WTC11 (cell line): ENCODE results near the gene APRT. TPM values are rescaled to one million over a fixed set of nuclear protein-coding genes. Genes with fewer than 3 reads are reported as not detected.

Source experiments
- ATAC-seq: fragments of 200-7000 bp; cut with Tn5 transposase; 2 replicates; pipeline ENCODE4 v1.10.0; 2021; ENCODE audit warnings: mild to moderate bottlenecking, moderate library complexity
- CTCF ChIA-PET: fragments of 300-600 bp; sonication (Branson Sonifier 250); formaldehyde crosslinking; loops from one replicate; lab custom pipeline; 2021; ENCODE audit warnings: antibody characterized with exemption; lab: Charles Lee
- POLR2A ChIA-PET: fragments of 350-600 bp; sonication (Branson Sonifier 250); formaldehyde crosslinking; loops from one replicate; lab custom pipeline; 2021; ENCODE audit warnings: antibody characterized with exemption; lab: Charles Lee
- DNase-seq: peaks from one replicate; pipeline ENCODE4 v3.0.0; 2021; ENCODE audit warnings: low spot score
- H3K27ac Mint-ChIP-seq: 2 replicates; pipeline ENCODE4 v1.8.0; 2021; ENCODE audit warnings: mixed read lengths
- H3K27me3 Mint-ChIP-seq: 2 replicates; pipeline ENCODE4 v1.8.0; 2021; ENCODE audit warnings: low read depth, mild to moderate bottlenecking, moderate library complexity, mixed read lengths
- H3K36me3 Mint-ChIP-seq: 2 replicates; pipeline ENCODE4 v1.8.0; 2021; ENCODE audit warnings: mixed read lengths
- H3K4me1 Mint-ChIP-seq: 2 replicates; pipeline ENCODE4 v1.8.0; 2022; ENCODE audit warnings: mixed read lengths
- H3K4me3 Mint-ChIP-seq: 2 replicates; pipeline ENCODE4 v1.8.0; 2021; ENCODE audit warnings: mild to moderate bottlenecking, moderate library complexity, mixed read lengths
- H3K9me3 Mint-ChIP-seq: 2 replicates; pipeline ENCODE4 v1.8.0; 2021; ENCODE audit warnings: mixed read lengths
- FOXP1 ChIP-seq: sonication (generic); formaldehyde crosslinking; IDR thresholded peaks from 2 replicates; pipeline ENCODE4 v1.8.0; 2022; ENCODE audit warnings: missing genetic modification reagents, mild to moderate bottlenecking, moderate library complexity, borderline replicate concordance
- HMGA2 ChIP-seq: fragments of 250-450 bp; sonication (Bioruptor Pico); IDR thresholded peaks from 2 replicates; pipeline ENCODE4 v1.4.0; 2021; ENCODE audit warnings: mild to moderate bottlenecking, moderate library complexity
- IRF2 ChIP-seq: sonication (generic); formaldehyde crosslinking; IDR thresholded peaks from 2 replicates; pipeline ENCODE4 v1.8.0; 2022; ENCODE audit warnings: low read depth, missing genetic modification reagents, borderline replicate concordance
- PRDM15 ChIP-seq: sonication (generic); formaldehyde crosslinking; IDR thresholded peaks from 2 replicates; pipeline ENCODE4 v1.8.0; 2022; ENCODE audit warnings: missing genetic modification reagents
- SMAD3 ChIP-seq: sonication (generic); formaldehyde crosslinking; IDR thresholded peaks from 2 replicates; pipeline ENCODE4 v1.8.0; 2022; ENCODE audit warnings: missing genetic modification reagents, mild to moderate bottlenecking, borderline replicate concordance
- SP1 ChIP-seq: sonication (generic); formaldehyde crosslinking; conservative IDR thresholded peaks from 2 replicates; pipeline ENCODE4 v1.8.1; 2022; ENCODE audit warnings: missing genetic modification reagents
- ZNF219 ChIP-seq: sonication (generic); formaldehyde crosslinking; IDR thresholded peaks from 2 replicates; pipeline ENCODE4 v1.8.0; 2023; ENCODE audit warnings: missing genetic modification reagents, mild to moderate bottlenecking, borderline replicate concordance
- ZNF232 ChIP-seq: sonication (generic); formaldehyde crosslinking; IDR thresholded peaks from 2 replicates; pipeline ENCODE4 v1.8.0; 2022; ENCODE audit warnings: mild to moderate bottlenecking, missing genetic modification reagents
- ZNF263 ChIP-seq: sonication (generic); formaldehyde crosslinking; IDR thresholded peaks from 2 replicates; pipeline ENCODE4 v1.8.1; 2022; ENCODE audit warnings: low read depth, mild to moderate bottlenecking, moderate library complexity, missing genetic modification reagents
- ZNF317 ChIP-seq: sonication (generic); formaldehyde crosslinking; IDR thresholded peaks from 2 replicates; pipeline ENCODE4 v1.8.1; 2023; ENCODE audit warnings: low read depth, mild to moderate bottlenecking, moderate library complexity, missing genetic modification reagents, borderline replicate concordance
- ZNF423 ChIP-seq: fragments of 250-450 bp; sonication (Bioruptor Pico); IDR thresholded peaks from 2 replicates; pipeline ENCODE4 v2.1.2; 2022; ENCODE audit warnings: mild to moderate bottlenecking, moderate library complexity
- ZNF671 ChIP-seq: fragments of 250-450 bp; sonication (Bioruptor Pico); IDR thresholded peaks from 2 replicates; pipeline ENCODE4 v1.8.0; 2021; ENCODE audit warnings: mild to moderate bottlenecking
- total RNA-seq: library from RNA; stranded (reverse); gene quantifications from 3 replicates; pipeline ENCODE4 v1.2.3, GENCODE V29; 2021
- TF ChIP-seq, protein P1 (sequence below): sonication (generic); formaldehyde crosslinking; IDR thresholded peaks from 2 replicates; pipeline ENCODE4 v1.8.1; 2022; ENCODE audit warnings: low read depth, mild to moderate bottlenecking, moderate library complexity, missing genetic modification reagents, borderline replicate concordance
- TF ChIP-seq, protein P2 (sequence below): sonication (generic); formaldehyde crosslinking; IDR thresholded peaks from 2 replicates; pipeline ENCODE4 v1.8.1; 2023; ENCODE audit warnings: mild to moderate bottlenecking, missing genetic modification reagents, moderate library complexity
- TF ChIP-seq, protein P3 (sequence below): sonication (generic); formaldehyde crosslinking; IDR thresholded peaks from 2 replicates; pipeline ENCODE4 v1.8.1; 2022; ENCODE audit warnings: mild to moderate bottlenecking, moderate library complexity, missing genetic modification reagents

The APRT gene
- total RNA-seq, 1 experiment from 2014 or later: 288 TPM

- TF ChIP-seq, protein P1, sequence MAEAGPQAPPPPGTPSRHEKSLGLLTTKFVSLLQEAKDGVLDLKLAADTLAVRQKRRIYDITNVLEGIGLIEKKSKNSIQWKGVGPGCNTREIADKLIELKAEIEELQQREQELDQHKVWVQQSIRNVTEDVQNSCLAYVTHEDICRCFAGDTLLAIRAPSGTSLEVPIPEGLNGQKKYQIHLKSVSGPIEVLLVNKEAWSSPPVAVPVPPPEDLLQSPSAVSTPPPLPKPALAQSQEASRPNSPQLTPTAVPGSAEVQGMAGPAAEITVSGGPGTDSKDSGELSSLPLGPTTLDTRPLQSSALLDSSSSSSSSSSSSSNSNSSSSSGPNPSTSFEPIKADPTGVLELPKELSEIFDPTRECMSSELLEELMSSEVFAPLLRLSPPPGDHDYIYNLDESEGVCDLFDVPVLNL: no peak
- TF ChIP-seq ZNF232 (no peak), SP1 (CRISPR knock-in tag) (no peak), ZNF423 (CRISPR knock-in tag) (no peak)
- TF ChIP-seq, all 79 proteins: peak for 0
Measured at GRCh38 chr16:88855176-88855575, 43.4 kb upstream of the APRT start (continued).

GRCh38 chr16:88854306-88855111 is 42.8 kb upstream of the APRT start:
- ATAC-seq (no peak), DNase-seq (no peak)
- Mint-ChIP-seq H3K4me3 (peak overlapping the region; percentile 64), H3K27ac (no peak overlapping the region), H3K36me3 (peaks cover 27% of the 10 kb centered on the region), H3K27me3 (no peaks in the 10 kb centered on the region), H3K4me1 (peaks cover 20% of the 10 kb centered on the region), H3K9me3 (no peaks in the 10 kb centered on the region; the same call in 1 of the 2 replicates)
- CTCF ChIA-PET: interaction anchor here (1.3 to 2.8 kb wide), 2 partner anchors 117 to 312 kb away, joined by 3 to 10 read pairs; no protein-coding TSS in a partner anchor
- no peak for TF ChIP-seq PRDM15 (CRISPR knock-in tag)
- TF ChIP-seq ZNF219 (CRISPR knock-in tag): no peak
- TF ChIP-seq, protein P2, sequence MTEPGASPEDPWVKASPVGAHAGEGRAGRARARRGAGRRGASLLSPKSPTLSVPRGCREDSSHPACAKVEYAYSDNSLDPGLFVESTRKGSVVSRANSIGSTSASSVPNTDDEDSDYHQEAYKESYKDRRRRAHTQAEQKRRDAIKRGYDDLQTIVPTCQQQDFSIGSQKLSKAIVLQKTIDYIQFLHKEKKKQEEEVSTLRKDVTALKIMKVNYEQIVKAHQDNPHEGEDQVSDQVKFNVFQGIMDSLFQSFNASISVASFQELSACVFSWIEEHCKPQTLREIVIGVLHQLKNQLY (CRISPR knock-in tag): no peak
- no peak for TF ChIP-seq ZNF263 (CRISPR knock-in tag)
- TF ChIP-seq ZNF232: no peak
- no peak for TF ChIP-seq SMAD3 (CRISPR knock-in tag)
- no peak for TF ChIP-seq ZNF671
- no peak for TF ChIP-seq FOXP1 (CRISPR knock-in tag)
- TF ChIP-seq HMGA2 (CRISPR knock-in tag): no peak
- no peak for TF ChIP-seq IRF2 (CRISPR knock-in tag)
- TF ChIP-seq ZNF317 (CRISPR knock-in tag): no peak
- TF ChIP-seq, protein P3, sequence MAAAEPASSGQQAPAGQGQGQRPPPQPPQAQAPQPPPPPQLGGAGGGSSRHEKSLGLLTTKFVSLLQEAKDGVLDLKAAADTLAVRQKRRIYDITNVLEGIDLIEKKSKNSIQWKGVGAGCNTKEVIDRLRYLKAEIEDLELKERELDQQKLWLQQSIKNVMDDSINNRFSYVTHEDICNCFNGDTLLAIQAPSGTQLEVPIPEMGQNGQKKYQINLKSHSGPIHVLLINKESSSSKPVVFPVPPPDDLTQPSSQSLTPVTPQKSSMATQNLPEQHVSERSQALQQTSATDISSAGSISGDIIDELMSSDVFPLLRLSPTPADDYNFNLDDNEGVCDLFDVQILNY (CRISPR knock-in tag): no peak
- POLR2A ChIA-PET: no interaction called here

DNA sequence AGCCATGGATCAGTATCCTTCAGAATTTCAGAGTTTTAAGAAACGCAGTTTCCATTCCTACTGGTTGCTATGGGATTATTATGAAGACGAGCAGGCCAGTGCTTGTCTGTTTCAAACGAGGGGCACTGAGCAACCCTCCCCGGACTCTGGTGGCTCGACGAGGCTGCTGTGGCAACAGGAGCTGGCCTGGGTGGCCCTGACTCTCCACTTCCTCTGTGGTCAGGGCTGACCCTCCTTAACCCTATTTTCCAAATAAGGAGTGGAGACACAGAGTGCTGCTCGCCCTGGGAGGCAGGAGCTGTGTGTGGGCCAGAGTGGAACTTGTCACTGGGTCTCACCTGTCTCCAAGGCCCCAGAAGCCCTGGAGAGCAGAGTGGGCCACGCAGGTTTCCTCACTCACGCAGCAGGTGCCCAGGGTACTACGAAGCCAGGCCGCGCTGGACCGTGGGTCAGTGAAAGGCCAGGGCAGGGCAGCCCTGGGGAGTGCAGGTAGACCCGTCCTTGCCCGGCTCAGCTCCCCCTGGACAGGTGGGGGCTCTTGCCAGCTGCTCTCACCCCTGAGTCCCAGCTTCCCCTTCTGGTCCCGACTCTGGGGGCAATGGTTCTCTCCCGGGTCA is 41.7 kb upstream of the APRT start:
- no peaks in the 10 kb centered on the region for H3K27me3 Mint-ChIP-seq
- H3K4me1 Mint-ChIP-seq: peaks cover 19% of the 10 kb centered on the region
- H3K36me3 Mint-ChIP-seq: peaks cover 21% of the 10 kb centered on the region
- TF ChIP-seq, protein P3 (CRISPR knock-in tag): no peak
- TF ChIP-seq, all 79 proteins: peak for 0
- ATAC-seq: no peak
- Mint-ChIP-seq H3K4me3 (no peak overlapping the region), H3K9me3 (no peaks in the 10 kb centered on the region; the same call in 1 of the 2 replicates), H3K27ac (no peak overlapping the region)
- ChIA-PET POLR2A (interaction anchor here (0.9 kb wide), 1 partner anchor 59 kb away, joined by 3 read pairs; no protein-coding TSS in a partner anchor), CTCF (interaction anchor here (1.3 to 2.8 kb wide), 2 partner anchors 116 to 314 kb away, joined by 3 to 10 read pairs; no protein-coding TSS in a partner anchor)
- no peak for DNase-seq
